SK-N-MC (cell line): ENCODE data around the gene C1QTNF9B.
A peak's percentile ranks its signal among the peaks of the same experiment; 100 is the strongest.
"Not testable (repeated sequence)": the region's sequence is repeated elsewhere in the genome, so short reads cannot be mapped to it uniquely, and the experiment has no call there.

Experiments used
- DNase-seq: peaks from one replicate; pipeline ENCODE4 v3.0.0-alpha.2; 2011; ENCODE audit warnings: low read depth, low spot score
- H3K27ac ChIP-seq: fragments of 200-600 bp; sonication (generic); 2 replicates; pipeline ENCODE4 v1.5.1; 2016; ENCODE audit warnings: mixed run types
- H3K36me3 ChIP-seq: fragments of 200-600 bp; sonication (generic); 2 replicates; pipeline ENCODE4 v1.6.1; 2017; ENCODE audit warnings: antibody characterized with exemption, low read length, mixed read lengths; ENCODE audit not compliant: insufficient read depth
- H3K4me3 ChIP-seq: fragments of 200-600 bp; sonication (generic); 2 replicates; pipeline ENCODE4 v1.5.1; 2016
- H3K9ac ChIP-seq: fragments of 200-600 bp; sonication (generic); 2 replicates; pipeline ENCODE4 v1.8.0; 2017; ENCODE audit warnings: mixed run types, mixed read lengths; ENCODE audit not compliant: insufficient read length
- H3K9me3 ChIP-seq: fragments of 200-600 bp; sonication (generic); 2 replicates; pipeline ENCODE4 v1.6.1; 2017; ENCODE audit warnings: low read depth, mild to moderate bottlenecking, antibody characterized with exemption, low read length, moderate library complexity, mixed read lengths
- EZH2 ChIP-seq: fragments of 200-600 bp; sonication (generic); IDR thresholded peaks from one replicate; pipeline ENCODE4 v1.6.1; 2017; ENCODE audit warnings: antibody characterized with exemption
- FOXP2 ChIP-seq: optimal IDR thresholded peaks from 2 replicates; pipeline ENCODE3; 2011; ENCODE audit warnings: mild to moderate bottlenecking, moderate library complexity; ENCODE audit not compliant: insufficient read depth; ENCODE audit errors: extremely low read length, control extremely low read depth
- POLR2AphosphoS5 ChIP-seq: IDR thresholded peaks from 2 replicates; pipeline ENCODE4 v1.6.1; 2012; ENCODE audit warnings: mild to moderate bottlenecking, low read depth, low read length, borderline replicate concordance

C1QTNF9B gene

DNA sequence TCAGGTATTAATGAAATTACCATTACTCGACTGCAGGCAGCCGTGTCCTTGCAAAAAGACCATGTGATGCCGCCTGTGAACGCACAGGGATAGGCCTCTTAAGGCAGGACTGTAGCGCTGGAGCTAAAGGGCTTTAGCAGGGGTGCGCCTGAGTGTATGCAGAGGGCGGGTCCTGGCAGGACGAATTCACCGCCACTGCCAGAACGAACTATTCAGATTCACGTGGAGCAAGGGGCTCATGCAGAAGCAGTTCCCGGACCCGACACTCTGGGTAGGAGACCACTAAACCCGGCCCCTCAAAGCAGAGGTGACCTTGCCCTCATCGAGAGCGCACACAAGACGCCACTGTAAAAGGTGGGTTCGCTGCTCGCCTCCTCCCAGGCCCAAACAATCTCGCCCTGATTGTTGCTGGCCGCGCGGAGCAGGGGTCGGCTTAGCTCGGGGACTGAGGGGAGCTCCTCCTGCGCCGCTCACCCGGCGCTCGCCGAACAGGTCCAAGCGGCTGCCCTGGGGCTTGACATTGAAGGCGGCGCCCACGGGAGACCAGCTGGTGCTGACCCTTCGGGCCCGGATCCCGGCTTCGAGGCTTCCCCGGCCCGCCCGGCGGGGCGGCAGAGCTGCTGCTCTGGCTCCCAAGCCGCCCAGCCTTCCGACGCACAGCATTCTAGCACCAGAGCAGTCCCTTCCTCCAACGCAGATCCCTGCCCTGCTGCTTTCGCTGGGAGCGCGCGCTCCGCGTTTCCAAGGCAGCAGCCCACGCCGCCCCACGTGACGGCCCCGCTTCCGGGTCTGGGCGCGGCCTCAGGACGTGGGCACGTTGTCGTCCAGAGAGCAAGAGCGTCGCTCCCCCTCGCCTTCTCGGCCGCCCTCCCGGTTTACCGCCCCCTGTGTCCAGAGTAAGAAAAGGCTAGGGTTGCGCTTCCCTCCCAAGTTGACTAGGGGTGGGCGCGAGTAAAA is 8.4 kb downstream of the C1QTNF9B start, which contains the start of gene MIPEP:
Gene MIPEP, minus strand, starts transcription at position 743 of the 957 bp plus-strand sequence. Its CDS starts 80 bp downstream, at position 663.
- DNase-seq, result peak; percentile 51
- Histone ChIP-seq H3K9ac (peak within 1 kb of the TSS; percentile 82), H3K4me3 (peak within 1 kb of the TSS; percentile 87), H3K9me3 (no peaks in the 10 kb centered on the region), H3K36me3 (peaks cover 8% of the 10 kb centered on the region; the same call in 1 of the 2 replicates), H3K27ac (no peak within 1 kb of the TSS; the same call in 1 of the 2 replicates)
- TF ChIP-seq EZH2 (no peak), FOXP2 (no peak), POLR2AphosphoS5 (peak; percentile 77)

DNA sequence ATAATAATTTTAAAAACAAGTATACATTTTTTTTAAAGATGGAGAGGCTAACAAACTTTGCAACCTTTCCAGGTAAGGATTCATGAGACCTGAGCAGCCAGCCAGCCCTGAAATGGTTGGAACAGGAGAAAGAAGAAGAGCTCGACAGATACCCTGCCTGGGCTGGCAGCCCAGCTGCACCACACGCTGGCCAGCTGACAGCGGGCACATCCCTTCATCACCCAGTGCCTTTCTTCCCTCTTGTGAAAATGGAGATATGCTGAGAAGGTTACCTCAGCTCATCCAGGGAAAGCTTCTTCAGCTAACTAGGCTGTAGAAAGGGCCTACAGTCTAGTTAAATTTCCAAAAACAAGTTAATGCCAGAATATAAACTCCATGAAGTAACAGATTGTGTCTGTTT is 12.9 kb downstream of the C1QTNF9B start:
- H3K9ac ChIP-seq, H3K27ac ChIP-seq, H3K36me3 ChIP-seq, DNase-seq, H3K9me3 ChIP-seq, H3K4me3 ChIP-seq: not testable (repeated sequence)

DNA sequence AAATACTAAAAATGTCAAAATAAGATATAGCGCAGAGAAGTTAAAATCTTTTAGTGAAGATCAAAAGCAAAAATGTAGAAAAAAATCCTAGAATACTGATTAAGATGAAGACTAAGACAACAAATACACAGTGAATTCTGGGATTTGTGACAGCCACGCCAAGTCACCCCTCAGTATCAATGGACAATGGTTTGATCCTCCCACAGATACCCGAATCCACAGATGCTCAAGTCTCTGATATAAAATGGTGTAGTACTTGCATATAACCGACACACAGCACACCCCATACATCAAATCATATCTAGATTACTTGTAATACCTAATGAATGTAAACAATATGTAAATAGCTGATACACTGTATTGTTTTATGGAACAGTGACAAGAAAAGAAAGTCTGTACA is 14.0 kb downstream of the C1QTNF9B start:
- Histone ChIP-seq H3K36me3 (peaks cover 8% of the 10 kb centered on the region; the same call in 1 of the 2 replicates), H3K9me3 (no peaks in the 10 kb centered on the region), H3K9ac (no peak overlapping the region), H3K4me3 (no peak overlapping the region), H3K27ac (no peak overlapping the region)
- TF ChIP-seq POLR2AphosphoS5 (no peak), FOXP2 (no peak), EZH2 (no peak)
- no peak for DNase-seq

DNA sequence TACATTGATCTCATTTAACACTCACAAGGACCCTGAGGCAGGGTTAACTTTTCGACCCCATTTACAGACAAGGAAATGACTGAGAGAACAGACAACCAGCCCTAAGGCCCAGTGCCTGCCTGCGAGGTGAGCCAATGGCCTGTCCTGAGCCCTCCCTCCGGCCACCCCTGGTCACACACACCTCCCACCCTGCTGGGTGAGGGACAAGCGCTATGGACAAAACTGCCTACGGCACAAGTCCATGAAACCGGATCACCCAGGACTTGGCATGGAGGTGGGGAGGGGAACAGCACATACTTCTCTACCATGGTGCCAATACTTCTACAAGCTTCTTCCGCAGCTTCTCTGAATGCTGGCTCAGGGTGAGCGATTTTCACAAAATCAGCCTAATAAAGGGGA is 15.9 kb downstream of the C1QTNF9B start:
- not testable (repeated sequence) for H3K27ac ChIP-seq, H3K9me3 ChIP-seq, H3K9ac ChIP-seq, H3K4me3 ChIP-seq, H3K36me3 ChIP-seq, DNase-seq

DNA sequence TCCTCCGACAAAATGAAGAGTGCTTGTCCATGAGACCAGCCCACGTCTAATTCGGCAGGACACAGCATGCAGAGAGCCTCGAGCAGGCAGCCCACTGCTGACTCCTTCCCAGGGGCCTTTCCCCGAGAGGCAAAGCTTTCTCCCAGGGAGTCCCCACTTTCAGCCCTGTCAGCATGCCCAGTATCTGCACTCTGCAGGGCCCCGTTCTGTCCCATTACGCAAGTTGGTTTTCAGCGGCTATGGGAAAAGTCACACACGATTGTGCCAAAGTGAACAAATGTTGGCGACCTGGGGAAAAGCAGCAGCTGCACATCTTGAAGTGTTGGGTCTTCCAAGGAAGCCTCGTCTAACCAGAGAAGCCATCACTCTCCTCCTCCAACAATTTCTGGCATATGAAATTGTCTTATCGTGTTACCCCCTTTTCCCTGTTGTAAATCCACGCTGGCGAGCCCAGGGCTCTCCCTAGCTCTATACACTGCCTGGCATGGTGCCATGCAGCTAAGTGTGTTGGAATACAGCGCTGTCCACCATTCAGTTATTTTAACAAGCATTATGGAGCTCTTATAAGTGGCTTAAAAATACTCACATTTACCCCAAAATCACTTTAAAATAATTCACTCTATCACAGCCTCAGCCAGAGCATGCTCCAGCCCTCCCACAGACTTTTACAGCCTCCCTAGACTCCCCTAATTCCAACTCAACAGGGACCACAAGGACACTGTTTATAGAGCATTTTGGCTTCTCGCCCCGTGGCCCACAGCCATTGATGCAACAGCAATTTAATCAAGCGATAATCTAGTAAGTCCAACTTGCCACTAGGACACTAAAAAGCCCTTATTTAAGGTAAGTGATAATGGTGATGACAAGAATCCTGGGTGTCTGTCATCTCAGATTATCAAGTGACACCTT is 16.6 kb downstream of the C1QTNF9B start:
- H3K4me3 ChIP-seq, DNase-seq, H3K36me3 ChIP-seq, H3K9ac ChIP-seq, H3K27ac ChIP-seq, H3K9me3 ChIP-seq: not testable (repeated sequence)

DNA sequence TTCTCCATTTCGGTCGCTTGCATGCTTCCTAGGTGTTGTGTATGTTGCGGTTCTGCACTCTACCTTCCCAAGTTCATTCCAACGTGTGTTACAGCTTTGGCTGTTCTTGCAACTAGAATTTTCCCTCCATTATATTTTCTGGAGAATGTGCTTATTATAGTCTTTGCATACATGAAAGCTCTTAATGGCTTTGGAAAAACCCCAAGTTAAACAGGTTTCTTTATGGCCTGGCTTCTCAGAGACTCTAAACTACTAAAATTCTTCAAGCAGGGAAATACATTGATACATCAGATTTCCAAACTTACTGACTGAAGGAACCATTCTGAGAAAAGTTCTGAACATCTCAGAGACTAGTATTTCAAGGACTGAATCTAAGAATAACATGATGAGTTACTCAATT is 20.0 kb downstream of the C1QTNF9B start:
- H3K27ac ChIP-seq, result no peak overlapping the region
- DNase-seq, result no peak
- no peak overlapping the region for H3K9ac ChIP-seq
- H3K4me3 ChIP-seq, result no peak overlapping the region
- TF ChIP-seq FOXP2 (no peak), POLR2AphosphoS5 (no peak), EZH2 (no peak)
- no peaks in the 10 kb centered on the region for H3K9me3 ChIP-seq
- no peaks in the 10 kb centered on the region; the same call in 1 of the 2 replicates for H3K36me3 ChIP-seq

DNA sequence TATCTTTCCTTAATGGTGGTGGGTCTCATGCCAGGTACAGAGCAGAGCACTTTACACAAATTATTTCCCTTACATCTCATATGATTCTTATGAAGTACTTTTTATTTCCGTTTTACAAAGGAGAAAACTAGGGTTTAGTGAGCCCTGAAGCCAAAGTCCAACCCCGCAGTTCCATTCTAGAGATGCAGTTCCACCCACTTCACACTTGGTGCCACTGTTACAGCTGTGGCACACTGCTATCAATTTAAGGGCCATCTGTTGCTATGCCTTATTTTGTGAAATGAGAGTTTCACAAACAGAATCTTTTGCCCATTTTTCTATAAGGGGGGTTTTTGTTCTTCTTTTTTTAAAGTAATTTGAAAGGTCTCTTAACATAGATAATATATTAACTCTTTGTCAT is 21.0 kb downstream of the C1QTNF9B start:
- no peak overlapping the region for H3K4me3 ChIP-seq
- H3K9ac ChIP-seq, result no peak overlapping the region
- TF ChIP-seq POLR2AphosphoS5 (no peak), FOXP2 (no peak), EZH2 (no peak)
- DNase-seq, result no peak
- no peaks in the 10 kb centered on the region; the same call in 1 of the 2 replicates for H3K36me3 ChIP-seq
- H3K9me3 ChIP-seq, result no peaks in the 10 kb centered on the region
- H3K27ac ChIP-seq, result no peak overlapping the region

DNA sequence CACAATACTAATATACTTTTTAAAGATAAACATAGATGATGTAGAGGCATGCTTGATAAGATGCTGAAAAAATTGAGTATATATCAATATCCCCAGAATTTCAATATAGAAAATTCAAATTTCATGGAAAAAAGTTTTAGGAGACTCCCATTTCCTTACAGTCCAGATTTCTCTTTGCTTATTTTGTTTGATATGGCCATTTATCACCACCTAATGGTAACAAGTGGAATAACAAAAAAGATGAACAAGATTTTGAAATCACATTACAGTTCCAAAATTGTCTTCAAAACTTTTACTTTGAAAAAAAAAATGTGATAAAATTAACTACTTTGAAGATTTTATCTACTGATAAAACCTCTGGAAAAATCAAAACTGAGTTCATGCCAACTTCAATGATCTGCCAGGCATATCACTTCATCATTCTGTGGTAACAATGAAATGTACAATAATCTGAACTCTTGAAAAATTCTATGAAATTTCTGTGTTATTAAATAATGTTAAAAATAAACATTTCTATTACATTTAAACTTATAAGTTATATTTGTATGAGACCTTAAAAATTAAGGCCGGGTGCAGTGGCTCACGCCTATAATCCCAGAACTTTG is 25.6 kb downstream of the C1QTNF9B start:
- Histone ChIP-seq H3K27ac (no peak overlapping the region), H3K9ac (no peak overlapping the region), H3K4me3 (no peak overlapping the region), H3K36me3 (no peaks in the 10 kb centered on the region), H3K9me3 (no peaks in the 10 kb centered on the region)
- TF ChIP-seq EZH2 (no peak), POLR2AphosphoS5 (no peak), FOXP2 (no peak)
- no peak for DNase-seq
